Fibroblast of lung (primary cell): ENCODE results near the gene STRIP2. TPM values are rescaled to one million over a fixed set of nuclear protein-coding genes. Genes with fewer than 3 reads are reported as not detected.

Experiments
- DNase-seq, 2 donors: peaks; one replicate each; pipeline versions ENCODE4 v3.0.0 to v3.0.0-alpha.2; 2010; ENCODE audit warnings: low read depth in 2 of 2
- H2AFZ ChIP-seq: 2 replicates; pipeline ENCODE4 v1.5.1; 2012; ENCODE audit warnings: low read length, control low read depth, inconsistent platforms
- H3K27ac ChIP-seq: 2 replicates; pipeline ENCODE4 v1.5.1; 2011; ENCODE audit warnings: low read length, control low read depth; ENCODE audit not compliant: insufficient read depth
- H3K27me3 ChIP-seq: 2 replicates; pipeline ENCODE4 v1.5.1; 2011; ENCODE audit warnings: mild to moderate bottlenecking, low read length; ENCODE audit not compliant: control insufficient read depth, insufficient read depth
- H3K36me3 ChIP-seq: 2 replicates; pipeline ENCODE4 v1.5.1; 2011; ENCODE audit warnings: low read length; ENCODE audit not compliant: control insufficient read depth, insufficient read depth
- H3K4me1 ChIP-seq: 2 replicates; pipeline ENCODE4 v1.5.1; 2011; ENCODE audit warnings: low read length; ENCODE audit not compliant: control insufficient read depth, insufficient read depth; ENCODE audit errors: extremely low read depth
- H3K4me2 ChIP-seq: 2 replicates; pipeline ENCODE4 v1.5.1; 2011; ENCODE audit warnings: low read length, control low read depth; ENCODE audit not compliant: insufficient read depth; ENCODE audit errors: extremely low read depth
- H3K4me3 ChIP-seq, 4 experiments: fragments of 200-600 bp in 1 of 4; sonication (generic) in 1 of 4; replicated peaks in 1 of 4; 2 replicates each; pipeline ENCODE4 v1.5.1; 2011 to 2016; ENCODE audit warnings: low read length in 4 of 4, low read depth in 3 of 4, mild to moderate bottlenecking in 3 of 4, control low read depth in 2 of 4, inconsistent platforms in 1 of 4, mixed read lengths in 1 of 4; ENCODE audit not compliant: insufficient read depth in 1 of 4; ENCODE audit errors: control extremely low read depth in 1 of 4
- H3K79me2 ChIP-seq: 2 replicates; pipeline ENCODE4 v1.5.1; 2012; ENCODE audit warnings: mild to moderate bottlenecking, low read length, inconsistent platforms; ENCODE audit not compliant: control insufficient read depth, insufficient read depth
- H3K9ac ChIP-seq: 2 replicates; pipeline ENCODE4 v1.5.1; 2011; ENCODE audit warnings: mild to moderate bottlenecking, low read length, control low read depth; ENCODE audit not compliant: insufficient read depth
- H3K9me3 ChIP-seq: 2 replicates; pipeline ENCODE4 v1.5.1; 2012; ENCODE audit warnings: low read depth, low read length; ENCODE audit not compliant: control insufficient read depth, insufficient read depth
- H4K20me1 ChIP-seq: 2 replicates; pipeline ENCODE4 v1.5.1; 2011; ENCODE audit warnings: low read length; ENCODE audit not compliant: control insufficient read depth, insufficient read depth; ENCODE audit errors: extremely low read depth
- EZH2 ChIP-seq: IDR thresholded peaks from 2 replicates; pipeline ENCODE4 v1.5.1; 2012; ENCODE audit warnings: low read length, control low read depth, mild to moderate bottlenecking; ENCODE audit errors: missing control alignments
- polyA plus RNA-seq, 2 donors: library from polyadenylated mRNA; depleted of rRNA in 1 of 2; stranded (reverse) in 1 of 2; unstranded in 1 of 2; fragments of >200 nt; gene quantifications; 2 replicates each; pipeline ENCODE4 v1.2.1, GENCODE V29; 2011 to 2012; ENCODE audit warnings: missing spikeins in 1 of 2
- total RNA-seq: library from RNA; depleted of rRNA; stranded (reverse); fragments of >200 nt; gene quantifications from 2 replicates; pipeline ENCODE4 v1.2.1, GENCODE V29; 2014
- TF ChIP-seq, protein P1 (sequence below), 2 donors: IDR thresholded peaks in 1 of 2; conservative IDR thresholded peaks in 1 of 2; 1 replicate in 1 of 2; 2 replicates in 1 of 2; pipeline ENCODE4 v1.5.1; 2011 to 2012; ENCODE audit warnings: low read length in 2 of 2, control low read depth in 1 of 2, inconsistent platforms in 1 of 2, low read depth in 1 of 2, mild to moderate bottlenecking in 1 of 2

STRIP2 gene
- total and polyA plus RNA-seq, 2 donors (not counting 1 experiment from before 2014, with no cell fraction given): 1.9 to 10.9 TPM

DNA sequence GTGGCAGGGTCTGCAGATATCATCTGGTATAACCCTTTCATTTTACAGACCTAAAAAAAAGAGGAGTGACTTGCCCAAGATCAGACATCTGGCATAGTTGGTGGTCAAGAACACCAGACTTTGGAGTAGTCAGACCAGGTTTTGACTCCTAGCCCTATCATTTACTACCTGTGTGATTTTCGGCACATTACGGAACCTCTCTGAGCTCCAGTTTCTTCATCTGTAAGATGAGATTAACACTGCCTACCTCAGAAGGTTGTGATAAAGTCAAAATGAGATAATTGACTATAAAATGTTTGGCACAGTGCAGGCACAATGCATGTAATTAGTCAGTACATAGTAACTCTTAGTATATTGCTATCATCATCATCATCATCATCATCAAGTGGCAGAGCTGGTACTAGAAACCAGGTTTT lies 1.2 kb downstream of the STRIP2 start:
- H3K9ac ChIP-seq: no peak overlapping the region
- no peak for DNase-seq
- H3K27me3 ChIP-seq: peaks cover 3% of the 10 kb centered on the region
- peaks cover 4% of the 10 kb centered on the region for H3K4me1 ChIP-seq
- H3K27ac ChIP-seq: no peak overlapping the region
- peaks cover 3% of the 10 kb centered on the region for H3K79me2 ChIP-seq
- H3K4me3 ChIP-seq: peak overlapping the region; percentile 74 to 89 (median 79)
- no peak overlapping the region for H2AFZ ChIP-seq
- H3K9me3 ChIP-seq: no peaks in the 10 kb centered on the region
- no peaks in the 10 kb centered on the region for H3K36me3 ChIP-seq
- H3K4me2 ChIP-seq: peak overlapping the region; percentile 93
- TF ChIP-seq EZH2: no peak
- TF ChIP-seq, protein P1, sequence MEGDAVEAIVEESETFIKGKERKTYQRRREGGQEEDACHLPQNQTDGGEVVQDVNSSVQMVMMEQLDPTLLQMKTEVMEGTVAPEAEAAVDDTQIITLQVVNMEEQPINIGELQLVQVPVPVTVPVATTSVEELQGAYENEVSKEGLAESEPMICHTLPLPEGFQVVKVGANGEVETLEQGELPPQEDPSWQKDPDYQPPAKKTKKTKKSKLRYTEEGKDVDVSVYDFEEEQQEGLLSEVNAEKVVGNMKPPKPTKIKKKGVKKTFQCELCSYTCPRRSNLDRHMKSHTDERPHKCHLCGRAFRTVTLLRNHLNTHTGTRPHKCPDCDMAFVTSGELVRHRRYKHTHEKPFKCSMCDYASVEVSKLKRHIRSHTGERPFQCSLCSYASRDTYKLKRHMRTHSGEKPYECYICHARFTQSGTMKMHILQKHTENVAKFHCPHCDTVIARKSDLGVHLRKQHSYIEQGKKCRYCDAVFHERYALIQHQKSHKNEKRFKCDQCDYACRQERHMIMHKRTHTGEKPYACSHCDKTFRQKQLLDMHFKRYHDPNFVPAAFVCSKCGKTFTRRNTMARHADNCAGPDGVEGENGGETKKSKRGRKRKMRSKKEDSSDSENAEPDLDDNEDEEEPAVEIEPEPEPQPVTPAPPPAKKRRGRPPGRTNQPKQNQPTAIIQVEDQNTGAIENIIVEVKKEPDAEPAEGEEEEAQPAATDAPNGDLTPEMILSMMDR (conservative IDR thresholded peaks at IDR 0.05 in 1 of 2, IDR thresholded peaks at IDR 0.05 in 1 of 2; ENCODE audit: low read depth in 1 of 2, low read length in 2 of 2): no peak
- no peaks in the 10 kb centered on the region for H4K20me1 ChIP-seq

DNA sequence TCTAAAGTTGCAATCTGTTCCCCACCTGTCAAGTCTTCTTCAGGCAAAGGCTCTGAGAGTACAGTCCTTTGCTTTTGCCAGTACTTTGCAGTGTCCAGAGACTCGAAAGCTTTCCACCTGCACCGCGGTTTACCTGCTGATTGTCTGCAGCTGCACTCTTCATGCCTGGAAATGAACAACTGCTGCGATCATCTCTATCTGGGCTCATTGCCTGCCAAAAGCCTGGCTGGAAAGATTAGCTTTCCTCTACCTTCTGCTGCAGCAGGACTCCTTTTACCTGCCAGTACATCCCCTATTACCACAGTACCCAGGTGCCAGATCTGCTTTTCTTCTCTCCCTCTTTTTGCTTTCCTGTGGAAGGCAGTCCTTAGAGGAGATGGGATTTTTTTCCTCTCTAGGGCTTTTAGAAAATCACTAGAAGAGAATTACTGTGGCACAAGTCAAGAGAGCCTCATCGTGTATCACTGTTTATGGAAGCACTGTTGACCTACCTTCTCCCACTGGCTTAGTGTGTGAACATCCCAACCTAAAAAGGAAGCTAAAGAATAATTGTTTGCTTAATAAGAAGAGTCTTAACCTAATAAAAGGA lies 2.2 kb downstream of the STRIP2 start:
- DNase-seq: no peak
- Histone ChIP-seq H3K4me1 (peaks cover 4% of the 10 kb centered on the region), H3K27me3 (peaks cover 3% of the 10 kb centered on the region), H4K20me1 (no peaks in the 10 kb centered on the region), H3K27ac (no peak overlapping the region), H3K9me3 (no peaks in the 10 kb centered on the region), H3K9ac (no peak overlapping the region), H2AFZ (no peak overlapping the region), H3K79me2 (peaks cover 3% of the 10 kb centered on the region), H3K4me2 (no peak overlapping the region), H3K36me3 (no peaks in the 10 kb centered on the region), H3K4me3 (no peak overlapping the region)
- no peak for TF ChIP-seq EZH2
- TF ChIP-seq, protein P1 (conservative IDR thresholded peaks at IDR 0.05 in 1 of 2, IDR thresholded peaks at IDR 0.05 in 1 of 2; ENCODE audit: low read depth in 1 of 2, low read length in 2 of 2): no peak

DNA sequence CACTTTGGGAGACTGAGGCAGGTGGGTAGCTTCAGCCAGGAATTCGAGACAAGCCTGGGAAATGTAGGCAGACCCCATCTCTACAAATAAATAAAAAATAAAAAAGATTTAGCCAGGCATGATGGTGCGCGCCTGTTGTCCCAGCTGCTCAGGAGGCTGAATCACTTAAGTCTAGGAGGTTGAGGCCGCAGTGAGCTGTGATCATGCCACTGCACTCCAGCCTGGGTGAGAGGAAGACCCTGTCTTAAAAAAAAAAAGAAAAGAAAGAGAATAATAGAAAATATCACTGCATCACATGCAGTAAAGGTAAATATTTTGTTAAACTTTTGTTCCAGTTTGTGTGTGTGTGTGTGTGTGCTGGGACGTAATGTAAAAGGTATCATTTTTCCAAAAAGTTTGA lies 3.0 kb downstream of the STRIP2 start:
- TF ChIP-seq, protein P1 (conservative IDR thresholded peaks at IDR 0.05 in 1 of 2, IDR thresholded peaks at IDR 0.05 in 1 of 2; ENCODE audit: low read depth in 1 of 2, low read length in 2 of 2): no peak
- TF ChIP-seq EZH2: no peak
- H3K36me3 ChIP-seq: no peaks in the 10 kb centered on the region

More for the DNA sequence above, 3.0 kb downstream of the STRIP2 start:
- Histone ChIP-seq H2AFZ (no peak overlapping the region), H3K9ac (no peak overlapping the region), H3K9me3 (no peaks in the 10 kb centered on the region), H3K4me3 (no peak overlapping the region), H3K79me2 (peaks cover 3% of the 10 kb centered on the region), H3K4me2 (no peak overlapping the region), H3K4me1 (peaks cover 4% of the 10 kb centered on the region), H3K27ac (no peak overlapping the region), H3K27me3 (peaks cover 3% of the 10 kb centered on the region), H4K20me1 (no peaks in the 10 kb centered on the region)
- DNase-seq: no peak
